ENCODE measurements around the gene DZANK1.
"Not testable (repeated sequence)": the region's sequence is repeated elsewhere in the genome, so short reads cannot be mapped to it uniquely, and the experiment has no call there.

Gene DZANK1

DNA sequence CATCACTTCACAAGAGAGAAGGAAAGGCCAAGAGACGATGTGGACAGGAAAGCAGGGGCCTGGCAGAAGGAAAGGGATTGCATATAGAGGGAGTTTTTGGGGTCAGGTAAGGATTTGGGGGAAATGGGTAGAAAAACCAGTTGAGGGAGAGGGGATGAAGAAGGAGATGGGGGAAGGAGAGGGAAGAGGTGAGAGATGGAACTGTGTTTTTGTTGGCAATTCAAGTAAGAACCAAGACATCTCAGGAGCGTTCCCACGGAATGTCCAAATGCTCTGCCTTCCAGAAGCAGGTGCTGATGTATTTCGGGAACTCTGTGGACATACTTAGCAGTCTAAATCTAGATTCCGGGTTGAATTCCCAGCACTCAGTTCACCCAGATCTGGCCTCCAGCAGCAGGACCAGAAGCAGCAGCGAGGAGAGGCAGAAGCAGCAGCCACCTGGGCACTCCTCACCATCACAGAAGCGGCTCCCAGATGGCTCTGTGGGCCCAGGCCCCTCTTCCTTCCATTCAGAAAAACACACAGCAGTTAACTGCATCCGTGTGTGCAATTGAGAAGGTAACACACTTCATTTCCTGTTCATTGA lies 88.8 kb downstream of the DZANK1 start:
- DNase-seq (ENCODE audit: low spot score): no peak

DNA sequence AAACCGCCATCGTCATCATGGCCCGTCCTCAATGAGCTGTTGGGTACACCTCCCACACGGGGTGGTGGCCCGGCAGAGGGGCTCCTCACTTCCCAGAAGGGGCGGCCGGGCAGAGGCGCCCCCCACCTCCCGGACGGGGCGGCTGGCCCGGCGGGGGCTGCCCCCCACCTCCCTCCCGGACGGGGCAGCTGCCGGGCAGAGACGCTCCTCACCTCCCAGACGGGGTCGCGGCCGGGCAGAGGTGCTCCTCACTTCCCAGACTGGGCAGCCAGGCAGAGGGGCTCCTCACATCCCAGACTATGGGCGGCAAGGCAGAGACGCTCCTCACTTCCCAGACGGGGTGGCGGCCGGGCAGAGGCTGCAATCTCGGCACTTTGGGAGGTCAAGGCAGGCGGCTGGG lies 91.3 kb downstream of the DZANK1 start:
- DNase-seq (ENCODE audit: low spot score): not testable (repeated sequence)

- no peak for DNase-seq (ENCODE audit: low spot score)
Measured at GRCh38 chr20:18372296-18372695, 94.5 kb downstream of the DZANK1 start.

- no peak for DNase-seq (ENCODE audit: low spot score)
Measured at GRCh38 chr20:18364768-18365167, 102.1 kb downstream of the DZANK1 start.

- no peak for DNase-seq (ENCODE audit: low spot score)
Measured at GRCh38 chr20:18363708-18364107, 103.1 kb downstream of the DZANK1 start.

GRCh38 chr20:18362916-18363315 lies 103.9 kb downstream of the DZANK1 start:
- DNase-seq (ENCODE audit: low spot score): no peak

GRCh38 chr20:18361678-18362077 lies 105.2 kb downstream of the DZANK1 start:
- no peak for DNase-seq (ENCODE audit: low spot score)

DNA sequence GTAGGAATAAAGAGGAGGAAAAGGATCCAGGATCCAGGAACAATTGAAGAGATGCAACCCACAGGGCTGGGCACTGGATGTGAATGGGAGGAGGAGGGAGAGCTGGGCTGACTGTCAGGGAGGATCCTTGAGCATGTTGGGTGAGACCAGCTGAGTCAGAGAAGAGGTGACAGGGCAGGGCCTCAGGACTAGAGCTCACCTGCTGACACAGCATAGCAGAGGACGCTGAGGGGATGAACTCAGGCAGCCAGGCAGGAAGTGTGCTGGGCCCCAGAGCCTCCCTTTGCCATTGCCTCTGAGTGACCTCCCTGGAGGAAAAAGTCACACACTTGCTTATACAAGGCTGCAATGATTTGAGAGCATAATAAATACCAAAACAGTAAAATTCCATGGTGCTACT lies 106.2 kb downstream of the DZANK1 start:
- no peak for DNase-seq (ENCODE audit: low spot score)

DNA sequence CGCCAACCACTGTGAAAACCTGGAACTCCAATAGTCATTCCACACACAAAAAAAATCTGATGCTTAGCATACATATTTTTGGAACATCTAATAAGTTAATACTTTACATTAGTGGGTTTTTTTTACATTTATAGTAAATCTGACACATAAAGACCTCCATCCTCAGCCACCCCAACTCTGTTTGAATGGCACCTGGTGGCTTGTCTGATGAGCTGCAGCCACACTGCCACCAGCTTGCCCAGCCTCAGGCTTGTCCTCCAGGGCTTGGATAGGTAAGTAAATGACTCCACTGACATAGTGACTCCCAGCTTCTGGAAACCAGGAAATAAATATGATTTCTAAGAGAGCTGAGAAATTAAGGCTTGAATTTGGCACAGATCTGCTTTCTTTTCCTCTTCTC lies 107.0 kb downstream of the DZANK1 start:
- no peak for DNase-seq (ENCODE audit: low spot score)

GRCh38 chr20:18349749-18350148 lies 117.1 kb downstream of the DZANK1 start:
- DNase-seq (ENCODE audit: low spot score): not testable (repeated sequence)

Small RNAs within 50 kb of the gene (small RNA-seq; reads per million reads assigned to genes)
- gene MIR3192 (0 reads per million in 2 experiments), gene RNA5SP476 (0.03 to 0.04 reads per million in 2 experiments)

Data from SK-N-DZ (cell line).